ENCODE measurements around the gene TSPAN18.

DNA sequence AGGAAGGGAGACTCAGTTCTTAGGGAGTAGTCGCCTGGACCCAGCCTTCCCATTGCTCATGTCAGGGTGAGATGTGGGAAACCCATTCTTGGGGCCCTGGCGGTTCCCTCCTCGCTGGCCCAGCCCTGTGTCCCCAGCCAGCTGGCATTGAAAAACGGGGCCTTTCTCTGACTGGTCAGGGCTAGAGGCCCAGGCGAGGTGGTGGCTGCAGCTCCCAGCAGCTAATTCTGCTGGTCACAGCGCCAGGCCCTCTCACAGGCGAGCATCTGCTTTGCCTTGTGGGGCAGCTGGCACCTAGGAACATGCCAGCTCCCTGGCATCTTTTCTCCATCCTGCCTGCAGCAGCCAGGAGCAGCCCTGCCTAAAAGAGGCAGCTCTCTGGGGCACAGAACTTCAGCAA lies 20.1 kb downstream of the TSPAN18 start:
- no peak for TF ChIP-seq POLR2A (IDR thresholded peaks at IDR 0.05)
- TF ChIP-seq, protein P1, sequence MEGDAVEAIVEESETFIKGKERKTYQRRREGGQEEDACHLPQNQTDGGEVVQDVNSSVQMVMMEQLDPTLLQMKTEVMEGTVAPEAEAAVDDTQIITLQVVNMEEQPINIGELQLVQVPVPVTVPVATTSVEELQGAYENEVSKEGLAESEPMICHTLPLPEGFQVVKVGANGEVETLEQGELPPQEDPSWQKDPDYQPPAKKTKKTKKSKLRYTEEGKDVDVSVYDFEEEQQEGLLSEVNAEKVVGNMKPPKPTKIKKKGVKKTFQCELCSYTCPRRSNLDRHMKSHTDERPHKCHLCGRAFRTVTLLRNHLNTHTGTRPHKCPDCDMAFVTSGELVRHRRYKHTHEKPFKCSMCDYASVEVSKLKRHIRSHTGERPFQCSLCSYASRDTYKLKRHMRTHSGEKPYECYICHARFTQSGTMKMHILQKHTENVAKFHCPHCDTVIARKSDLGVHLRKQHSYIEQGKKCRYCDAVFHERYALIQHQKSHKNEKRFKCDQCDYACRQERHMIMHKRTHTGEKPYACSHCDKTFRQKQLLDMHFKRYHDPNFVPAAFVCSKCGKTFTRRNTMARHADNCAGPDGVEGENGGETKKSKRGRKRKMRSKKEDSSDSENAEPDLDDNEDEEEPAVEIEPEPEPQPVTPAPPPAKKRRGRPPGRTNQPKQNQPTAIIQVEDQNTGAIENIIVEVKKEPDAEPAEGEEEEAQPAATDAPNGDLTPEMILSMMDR (IDR thresholded peaks at IDR 0.05): peak in 2 of 12 donors; percentile 13 to 19
